BLaER1 (cell line): ENCODE measurements around the gene EMILIN1.

ENCODE experiments used
- H3K27ac ChIP-seq: shearing (Covaris generic); formaldehyde crosslinking; 2 replicates; pipeline ENCODE4 v1.8.1; 2022
- H3K27me3 ChIP-seq: shearing (Covaris generic); formaldehyde crosslinking; 2 replicates; pipeline ENCODE4 v1.8.1; 2022
- H3K36me3 ChIP-seq: shearing (Covaris generic); formaldehyde crosslinking; 2 replicates; pipeline ENCODE4 v1.8.1; 2022
- H3K4me1 ChIP-seq: shearing (Covaris generic); formaldehyde crosslinking; 2 replicates; pipeline ENCODE4 v1.8.1; 2022
- H3K4me2 ChIP-seq: shearing (Covaris generic); formaldehyde crosslinking; 2 replicates; pipeline ENCODE4 v1.8.1; 2022
- H3K4me3 ChIP-seq: shearing (Covaris generic); formaldehyde crosslinking; 2 replicates; pipeline ENCODE4 v1.8.1; 2022
- H3K9ac ChIP-seq: shearing (Covaris generic); formaldehyde crosslinking; 2 replicates; pipeline ENCODE4 v1.8.1; 2022
- H3K9me3 ChIP-seq: shearing (Covaris generic); formaldehyde crosslinking; 2 replicates; pipeline ENCODE4 v1.8.1; 2022
- H4K20me1 ChIP-seq: shearing (Covaris generic); formaldehyde crosslinking; 2 replicates; pipeline ENCODE4 v1.8.1; 2022
- Cebpa-rat ChIP-seq: shearing (Covaris generic); IDR thresholded peaks from 2 replicates; pipeline ENCODE4 v1.8.1; 2022

Gene EMILIN1

GRCh38 chr2:27078267-27079194, at the start of gene EMILIN1:
TSS of gene EMILIN1 (plus strand) at chr2:27078615. CDS start at chr2:27079066, 451 bp downstream.
- peak within 1 kb of the TSS; percentile 82 for H3K4me3 ChIP-seq
- peak within 1 kb of the TSS; percentile 100 for H3K4me2 ChIP-seq
- H3K27me3 ChIP-seq = no peaks in the 10 kb centered on the region
- TF ChIP-seq Cebpa-rat = no peak
- H4K20me1 ChIP-seq = peaks cover 12% of the 10 kb centered on the region; the same call in 1 of the 2 replicates
- no peaks in the 10 kb centered on the region for H3K9me3 ChIP-seq
- peak within 1 kb of the TSS; percentile 95 for H3K27ac ChIP-seq
- H3K9ac ChIP-seq = peak within 1 kb of the TSS; percentile 96
- H3K4me1 ChIP-seq = peaks cover 84% of the 10 kb centered on the region
- H3K36me3 ChIP-seq = peaks cover 20% of the 10 kb centered on the region

DNA sequence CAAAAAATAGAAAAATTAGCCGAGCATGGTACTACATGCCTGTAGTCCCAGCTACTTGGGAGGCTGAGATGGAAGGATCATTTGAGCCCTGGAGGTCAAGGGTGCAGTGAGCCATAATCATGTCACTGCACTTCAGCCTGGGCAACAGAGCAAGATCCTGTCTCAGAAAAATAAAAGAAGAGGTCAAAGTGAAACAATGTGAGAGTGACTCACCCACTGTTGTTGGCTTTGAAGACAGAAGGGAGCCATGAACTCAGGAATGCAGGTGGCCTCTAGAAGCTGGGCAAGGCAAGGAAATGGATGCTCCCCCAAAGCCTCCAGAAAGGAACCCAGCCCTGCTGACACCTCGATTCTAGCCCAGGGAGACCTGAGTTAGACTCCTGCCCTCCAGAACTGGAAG, 49.4 kb upstream of the EMILIN1 start:
- no peaks in the 10 kb centered on the region for H3K9me3 ChIP-seq
- no peak overlapping the region for H3K4me2 ChIP-seq
- H3K36me3 ChIP-seq = peaks cover 49% of the 10 kb centered on the region
- no peaks in the 10 kb centered on the region for H3K27me3 ChIP-seq
- no peak overlapping the region for H3K27ac ChIP-seq
- TF ChIP-seq Cebpa-rat = no peak
- H3K4me3 ChIP-seq = no peak overlapping the region
- H3K4me1 ChIP-seq = peaks cover 16% of the 10 kb centered on the region
- peaks cover 21% of the 10 kb centered on the region; the same call in 1 of the 2 replicates for H4K20me1 ChIP-seq
- H3K9ac ChIP-seq = no peak overlapping the region

DNA sequence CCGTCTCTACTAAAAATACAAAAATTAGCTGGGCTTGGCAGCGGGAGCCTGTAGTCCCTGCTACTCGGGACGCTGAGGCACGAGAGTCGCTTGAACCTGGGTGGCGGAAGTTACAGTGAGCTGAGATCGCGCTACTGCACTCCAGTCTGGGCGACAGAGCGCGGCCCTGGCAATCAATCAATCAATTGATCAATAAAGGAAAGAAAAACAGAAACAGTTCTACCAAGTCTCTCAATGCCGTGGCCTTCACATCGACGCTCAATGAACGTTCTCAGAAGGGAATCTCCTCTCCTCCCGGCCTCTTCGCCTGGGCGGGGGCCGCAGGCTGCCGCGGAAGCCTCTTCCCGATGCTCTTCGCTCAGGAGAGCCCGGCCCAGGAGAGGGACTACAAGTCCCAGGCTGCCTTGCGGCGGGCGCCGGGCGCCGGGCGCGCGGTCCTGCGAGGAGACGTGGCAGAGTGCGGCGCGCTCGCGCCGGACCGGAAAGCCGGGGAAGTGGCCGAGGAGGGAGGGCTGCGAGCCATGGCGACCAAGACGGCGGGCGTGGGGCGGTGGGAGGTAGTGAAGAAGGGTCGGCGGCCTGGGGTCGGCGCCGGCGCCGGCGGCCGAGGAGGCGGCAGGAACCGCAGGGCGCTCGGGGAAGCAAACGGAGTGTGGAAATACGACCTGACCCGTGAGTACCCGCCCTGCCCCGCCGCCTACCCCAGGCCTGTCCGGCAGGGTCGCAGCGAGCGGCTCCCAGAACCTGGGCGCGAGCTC, 45.7 kb upstream of the EMILIN1 start, which contains the start of gene TMEM214:
Gene TMEM214 (plus strand): TSS at position 471 of the 758 bp plus-strand sequence. CDS start 51 bp downstream, at position 522.
- H3K4me2 ChIP-seq = peak within 1 kb of the TSS; percentile 95
- H3K4me1 ChIP-seq = peaks cover 36% of the 10 kb centered on the region
- no peaks in the 10 kb centered on the region for H3K27me3 ChIP-seq
- H3K27ac ChIP-seq = peak within 1 kb of the TSS; percentile 87
- no peak for TF ChIP-seq Cebpa-rat
- peak within 1 kb of the TSS; percentile 88 for H3K4me3 ChIP-seq
- peaks cover 16% of the 10 kb centered on the region; the same call in 1 of the 2 replicates for H4K20me1 ChIP-seq
- peaks cover 49% of the 10 kb centered on the region for H3K36me3 ChIP-seq
- no peaks in the 10 kb centered on the region for H3K9me3 ChIP-seq
- H3K9ac ChIP-seq = peak within 1 kb of the TSS; percentile 90

DNA sequence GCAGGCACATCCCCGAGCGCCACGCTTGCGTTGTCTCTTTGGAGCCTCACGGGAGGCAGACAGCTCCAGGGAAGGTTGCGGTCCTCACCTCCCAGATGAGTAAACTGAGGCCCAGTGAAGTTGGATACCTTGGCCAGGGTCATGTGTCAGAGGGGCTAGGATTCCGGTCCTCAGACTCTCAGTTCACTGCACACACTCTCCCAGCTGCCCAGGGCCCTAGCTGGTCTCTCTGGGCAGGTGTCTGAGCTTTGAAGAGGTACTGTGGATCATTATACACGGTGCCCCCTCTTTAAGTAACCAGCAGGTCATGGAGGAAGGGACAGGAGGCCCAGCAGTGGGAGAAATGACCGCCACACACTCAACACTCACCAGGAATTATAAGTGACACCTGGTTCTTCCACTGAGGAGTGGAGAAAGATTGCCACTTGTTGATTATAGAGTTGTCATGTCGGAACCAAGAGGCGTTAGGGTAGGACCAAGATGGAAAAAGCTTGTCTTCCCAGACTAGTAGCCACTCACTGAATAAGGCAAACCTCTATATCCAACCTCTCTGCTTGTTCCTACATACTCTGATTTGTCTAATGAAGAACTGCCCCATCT, 45.1 kb upstream of the EMILIN1 start:
- H3K4me1 ChIP-seq = peaks cover 36% of the 10 kb centered on the region
- H3K9me3 ChIP-seq = no peaks in the 10 kb centered on the region
- TF ChIP-seq Cebpa-rat = no peak
- H3K27me3 ChIP-seq = no peaks in the 10 kb centered on the region
- H3K4me3 ChIP-seq = peak overlapping the region; percentile 88
- H3K9ac ChIP-seq = peak overlapping the region; percentile 90
- H3K4me2 ChIP-seq = peak overlapping the region; percentile 95
- peaks cover 49% of the 10 kb centered on the region for H3K36me3 ChIP-seq
- peak overlapping the region; percentile 87 for H3K27ac ChIP-seq
- H4K20me1 ChIP-seq = peaks cover 13% of the 10 kb centered on the region; the same call in 1 of the 2 replicates

- Histone ChIP-seq H3K27ac (no peak overlapping the region), H3K4me2 (no peak overlapping the region), H3K9ac (no peak overlapping the region), H3K4me3 (no peak overlapping the region), H4K20me1 (peaks cover 8% of the 10 kb centered on the region; the same call in 1 of the 2 replicates), H3K4me1 (peaks cover 48% of the 10 kb centered on the region), H3K9me3 (no peaks in the 10 kb centered on the region), H3K27me3 (no peaks in the 10 kb centered on the region), H3K36me3 (peaks cover 84% of the 10 kb centered on the region)
- no peak for TF ChIP-seq Cebpa-rat
Observed at GRCh38 chr2:27038012-27038411, 40.4 kb upstream of the EMILIN1 start.

DNA sequence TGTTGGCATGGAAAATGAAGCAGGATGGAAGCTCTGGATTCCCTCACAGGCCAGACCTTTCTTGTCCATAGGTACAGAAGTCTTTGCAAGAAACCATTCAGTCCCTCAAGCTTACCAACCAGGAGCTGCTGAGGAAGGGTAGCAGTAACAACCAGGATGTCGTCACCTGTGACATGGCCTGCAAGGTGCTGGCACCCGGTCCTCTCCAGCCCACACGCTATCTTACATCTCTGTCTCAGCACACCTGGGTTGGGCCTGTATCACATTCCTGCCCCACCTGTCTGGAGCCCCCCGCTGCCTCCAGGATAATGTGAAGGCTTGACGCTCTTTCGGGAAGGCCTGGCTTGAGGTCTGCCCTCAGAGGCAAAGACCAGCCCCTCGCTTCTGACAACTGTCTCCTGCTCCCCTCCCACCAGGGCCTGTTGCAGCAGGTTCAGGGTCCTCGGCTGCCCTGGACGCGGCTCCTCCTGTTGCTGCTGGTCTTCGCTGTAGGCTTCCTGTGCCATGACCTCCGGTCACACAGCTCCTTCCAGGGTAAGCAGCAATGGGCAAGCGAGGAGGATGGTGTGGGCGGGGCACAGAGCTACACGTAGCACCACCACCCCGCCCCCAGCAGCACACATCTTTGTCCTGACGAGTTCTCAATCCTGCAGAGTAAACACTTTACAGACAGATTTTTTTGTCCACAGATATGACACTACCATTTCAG, 39.6 kb upstream of the EMILIN1 start:
- Histone ChIP-seq H3K9me3 (no peaks in the 10 kb centered on the region), H3K27me3 (no peaks in the 10 kb centered on the region), H3K4me3 (no peak overlapping the region), H3K4me2 (no peak overlapping the region), H3K9ac (no peak overlapping the region), H3K4me1 (peaks cover 43% of the 10 kb centered on the region), H4K20me1 (peaks cover 8% of the 10 kb centered on the region; the same call in 1 of the 2 replicates), H3K36me3 (peaks cover 88% of the 10 kb centered on the region), H3K27ac (no peak overlapping the region)
- no peak for TF ChIP-seq Cebpa-rat

- Histone ChIP-seq H3K27me3 (no peaks in the 10 kb centered on the region), H3K4me1 (peaks cover 36% of the 10 kb centered on the region), H3K9ac (no peak overlapping the region), H3K4me2 (no peak overlapping the region), H3K9me3 (no peaks in the 10 kb centered on the region), H3K27ac (no peak overlapping the region), H3K4me3 (no peak overlapping the region), H4K20me1 (0 out of 2 replicates have a peak, but pooled peaks cover 8% of the 10 kb centered on the region), H3K36me3 (peaks cover 88% of the 10 kb centered on the region)
- TF ChIP-seq Cebpa-rat = no peak
Observed at GRCh38 chr2:27039426-27039825, 39.0 kb upstream of the EMILIN1 start.

GRCh38 chr2:27039871-27040270, 38.5 kb upstream of the EMILIN1 start:
- no peak for TF ChIP-seq Cebpa-rat
- Histone ChIP-seq H3K4me3 (no peak overlapping the region), H3K36me3 (peaks cover 85% of the 10 kb centered on the region), H4K20me1 (0 out of 2 replicates have a peak, but pooled peaks cover 8% of the 10 kb centered on the region), H3K9ac (no peak overlapping the region), H3K4me2 (no peak overlapping the region), H3K4me1 (peaks cover 32% of the 10 kb centered on the region), H3K27me3 (no peaks in the 10 kb centered on the region), H3K9me3 (no peaks in the 10 kb centered on the region), H3K27ac (no peak overlapping the region)

GRCh38 chr2:27040282-27040681, 38.1 kb upstream of the EMILIN1 start:
- H3K27ac ChIP-seq = no peak overlapping the region
- peaks cover 32% of the 10 kb centered on the region for H3K4me1 ChIP-seq
- peaks cover 80% of the 10 kb centered on the region for H3K36me3 ChIP-seq
- 0 out of 2 replicates have a peak, but pooled peaks cover 8% of the 10 kb centered on the region for H4K20me1 ChIP-seq
- no peak overlapping the region for H3K4me2 ChIP-seq
- no peaks in the 10 kb centered on the region for H3K9me3 ChIP-seq
- TF ChIP-seq Cebpa-rat = no peak
- no peak overlapping the region for H3K9ac ChIP-seq
- no peaks in the 10 kb centered on the region for H3K27me3 ChIP-seq
- no peak overlapping the region for H3K4me3 ChIP-seq
